Heart left ventricle (tissue), 13 donors: ENCODE results near the gene DNAJC28.

Experiments used
- CTCF ChIP-seq, 12 donors: fragments of 200-600 bp; sonication (generic) in 4 of 12; IDR thresholded peaks; one replicate each; pipeline versions ENCODE4 v1.5.0 to v1.8.0; 2018 to 2022; ENCODE audit warnings: antibody characterized with exemption in 12 of 12, mild to moderate bottlenecking in 5 of 12
- POLR2A ChIP-seq, 2 donors: fragments of 450-650 bp; IDR thresholded peaks; one replicate each; pipeline ENCODE4 v1.6.1; 2017; ENCODE audit warnings: antibody characterized with exemption in 2 of 2, mild to moderate bottlenecking in 2 of 2, moderate library complexity in 2 of 2
- donor health status: ischemic (EF 13 %, LVEDD 7.1; RV severe dilation, severe dysfunction).
- donor health status: DM: no; HTN: yes; CAD: no.
- donor health status: DM: no; HTN: no; CAD: no.
- donor health status: ischemic (EF 25% LVEDD 6.9; RV normal size, moderate dysfunction).
- donor health status: ischemic (EF 25% LVEDD 5.7; RV mildly dilated, moderate dysfunction).
- donor health status: ischemic (EF 35%, LVEDD 5.7; RV mildly dilated, moderate dysfunction).
- donor health status: nonischemic (EF 11% LVEDD 7.7; RV severe dilation, severe dysfunction).
- donor health status: DM: yes; HTN: yes; CAD: no.
- donor health status: PGD.
- donor health status: ischemic (EF 29% LVEDD 5.4; RV normal size, mild dysfunction).
- donor health status: nonischemic (EF 23%, LVEDD 6.1; RV moderate dilation, normal function).

- TF ChIP-seq CTCF (IDR thresholded peaks at IDR 0.05), result no peak
- TF ChIP-seq POLR2A (IDR thresholded peaks at IDR 0.05), result no peak
Observed at GRCh38 chr21:33470701-33471100, 20.8 kb downstream of the DNAJC28 start.
